Large intestine (tissue), 3 donors: ENCODE data around the gene PAK3. TPM values are rescaled to one million over a fixed set of nuclear protein-coding genes. Genes with fewer than 3 reads are reported as not detected.

Experiments
- DNase-seq, 2 donors: peaks; one replicate each; pipeline versions ENCODE4 v3.0.0 to v3.0.0-alpha.2; 2013
- H3K27ac ChIP-seq: one replicate; pipeline ENCODE4 v1.5.1; 2013; ENCODE audit warnings: low read length
- H3K27me3 ChIP-seq: 2 replicates; pipeline ENCODE4 v1.6.1; 2013; ENCODE audit warnings: low read length; ENCODE audit not compliant: control insufficient read depth, insufficient read depth
- H3K36me3 ChIP-seq: 2 replicates; pipeline ENCODE4 v1.6.1; 2013; ENCODE audit warnings: low read length; ENCODE audit not compliant: control insufficient read depth, insufficient read depth
- H3K4me1 ChIP-seq: one replicate; pipeline ENCODE4 v1.6.1; 2013; ENCODE audit warnings: low read length; ENCODE audit not compliant: control insufficient read depth, insufficient read depth
- H3K4me3 ChIP-seq: one replicate; pipeline ENCODE4 v1.5.1; 2013; ENCODE audit warnings: low read length
- H3K9me3 ChIP-seq: one replicate; pipeline ENCODE4 v1.6.1; 2013; ENCODE audit warnings: mild to moderate bottlenecking, low read depth, low read length, moderate library complexity; ENCODE audit not compliant: control insufficient read depth
- WGBS: methylation state at CpG from one replicate; pipeline ENCODE4 v1.1.5; 2013; ENCODE audit warnings: low lambda C conversion rate; ENCODE audit not compliant: insufficient coverage; 5-methylcytosine and 5-hydroxymethylcytosine counted together
- polyA plus RNA-seq: library from polyadenylated mRNA; unstranded; fragments of 120-200 nt; gene quantifications from one replicate; pipeline ENCODE4 v1.2.1, GENCODE V29; 2013

The PAK3 gene
- polyA plus RNA-seq, 1 donor: 2.2 TPM

DNA sequence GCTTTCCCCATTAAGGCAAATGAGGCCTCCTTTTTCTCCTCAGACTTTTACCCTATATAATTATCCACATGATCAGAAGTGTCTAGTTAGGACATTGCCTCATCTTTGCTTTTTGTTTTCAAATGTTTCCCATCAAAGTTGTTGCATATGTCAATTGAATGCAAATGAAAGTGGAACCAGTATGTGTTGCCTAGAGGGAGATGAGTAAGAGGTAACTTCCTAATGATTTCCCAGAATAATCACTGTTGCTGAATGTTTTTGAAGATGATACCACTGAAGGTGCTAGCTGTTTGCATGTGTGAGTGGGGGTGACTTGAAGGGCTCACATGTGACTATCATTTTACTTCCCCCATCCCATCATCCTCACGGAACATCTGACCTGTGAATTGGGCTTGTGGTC lies 33.9 kb downstream of the PAK3 start:
- WGBS: no CpG with 5 or more reads among the region's 1 CpG
- Histone ChIP-seq H3K9me3 (no peaks in the 10 kb centered on the region), H3K27ac (no peak overlapping the region), H3K4me1 (no peaks in the 10 kb centered on the region), H3K4me3 (no peak overlapping the region), H3K36me3 (no peaks in the 10 kb centered on the region), H3K27me3 (no peaks in the 10 kb centered on the region)
- no peak for DNase-seq

- Histone ChIP-seq H3K9me3 (no peaks in the 10 kb centered on the region), H3K36me3 (no peaks in the 10 kb centered on the region), H3K4me3 (no peak overlapping the region), H3K4me1 (no peaks in the 10 kb centered on the region), H3K27ac (no peak overlapping the region), H3K27me3 (no peaks in the 10 kb centered on the region)
- no peak for DNase-seq
These were observed 35.6 kb downstream of the PAK3 start for GRCh38 chrX:111131572-111131971.

- Histone ChIP-seq H3K27me3 (no peaks in the 10 kb centered on the region), H3K4me3 (no peak overlapping the region), H3K36me3 (no peaks in the 10 kb centered on the region), H3K27ac (no peak overlapping the region), H3K4me1 (no peaks in the 10 kb centered on the region), H3K9me3 (no peaks in the 10 kb centered on the region)
- DNase-seq: no peak
These were observed 37.4 kb downstream of the PAK3 start for GRCh38 chrX:111133389-111133788.

GRCh38 chrX:111145878-111146277 lies 49.9 kb downstream of the PAK3 start:
- H3K4me1 ChIP-seq: no peaks in the 10 kb centered on the region
- no peak for DNase-seq
- no peak overlapping the region for H3K4me3 ChIP-seq
- H3K36me3 ChIP-seq: no peaks in the 10 kb centered on the region
- no peaks in the 10 kb centered on the region for H3K27me3 ChIP-seq
- no peak overlapping the region for H3K27ac ChIP-seq
- H3K9me3 ChIP-seq: no peaks in the 10 kb centered on the region

GRCh38 chrX:111151764-111152163 lies 55.8 kb downstream of the PAK3 start:
- Histone ChIP-seq H3K4me3 (no peak overlapping the region), H3K36me3 (no peaks in the 10 kb centered on the region), H3K9me3 (no peaks in the 10 kb centered on the region), H3K4me1 (no peaks in the 10 kb centered on the region), H3K27me3 (no peaks in the 10 kb centered on the region), H3K27ac (no peak overlapping the region)
- no peak for DNase-seq
- WGBS: no CpG with 5 or more reads among the region's 3 CpGs

DNA sequence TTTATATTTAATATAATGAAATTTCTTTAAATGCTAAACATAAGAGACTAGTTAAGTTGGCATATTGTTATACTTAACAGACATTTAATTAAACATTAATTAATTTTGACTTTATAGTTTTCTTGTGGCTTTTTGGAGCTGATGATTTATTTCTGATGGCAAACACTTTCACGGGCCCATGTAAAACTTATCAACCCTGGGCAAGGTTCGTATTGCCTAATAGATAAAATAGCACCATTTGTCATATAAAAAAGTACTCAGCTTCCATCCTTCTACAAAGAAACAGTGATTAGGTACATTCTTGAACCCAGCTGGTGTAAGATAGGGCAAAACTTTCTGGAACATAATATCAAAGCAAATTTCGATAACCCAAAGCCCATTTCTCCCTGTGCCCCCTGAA lies 63.2 kb downstream of the PAK3 start:
- Histone ChIP-seq H3K4me1 (no peaks in the 10 kb centered on the region), H3K27me3 (no peaks in the 10 kb centered on the region), H3K27ac (no peak overlapping the region), H3K9me3 (no peaks in the 10 kb centered on the region), H3K4me3 (no peak overlapping the region), H3K36me3 (no peaks in the 10 kb centered on the region)
- WGBS: no CpG with 5 or more reads among the region's 3 CpGs
- DNase-seq: no peak

DNA sequence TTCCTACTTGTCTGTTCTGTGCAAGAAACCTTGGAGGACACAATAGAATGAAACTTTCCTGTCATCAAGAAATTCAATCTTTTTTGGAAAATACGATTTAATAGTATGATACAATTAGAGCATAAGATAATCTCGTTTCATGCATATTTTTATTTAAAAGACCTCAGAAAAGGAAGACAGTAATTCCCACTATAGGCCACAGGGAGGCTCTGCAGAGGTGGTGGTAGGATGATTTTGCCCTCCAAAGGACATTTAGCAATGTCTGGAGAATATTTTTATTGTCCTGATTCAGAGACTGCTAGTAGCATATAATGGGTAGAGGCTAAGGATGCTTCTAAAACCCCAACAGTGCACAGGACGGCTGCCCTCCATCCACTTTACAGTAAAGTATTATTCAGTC lies 68.7 kb downstream of the PAK3 start:
- WGBS: no CpG with 5 or more reads among the region's 3 CpGs
- Histone ChIP-seq H3K9me3 (no peaks in the 10 kb centered on the region), H3K4me1 (no peaks in the 10 kb centered on the region), H3K27me3 (no peaks in the 10 kb centered on the region), H3K36me3 (no peaks in the 10 kb centered on the region), H3K27ac (no peak overlapping the region), H3K4me3 (no peak overlapping the region)
- DNase-seq: no peak

GRCh38 chrX:111165902-111166301 lies 69.9 kb downstream of the PAK3 start:
- H3K4me1 ChIP-seq: no peaks in the 10 kb centered on the region
- no peaks in the 10 kb centered on the region for H3K9me3 ChIP-seq
- no peaks in the 10 kb centered on the region for H3K27me3 ChIP-seq
- DNase-seq: no peak
- WGBS: no CpG with 5 or more reads among the region's 1 CpG
- H3K36me3 ChIP-seq: no peaks in the 10 kb centered on the region
- H3K4me3 ChIP-seq: no peak overlapping the region
- H3K27ac ChIP-seq: no peak overlapping the region

DNA sequence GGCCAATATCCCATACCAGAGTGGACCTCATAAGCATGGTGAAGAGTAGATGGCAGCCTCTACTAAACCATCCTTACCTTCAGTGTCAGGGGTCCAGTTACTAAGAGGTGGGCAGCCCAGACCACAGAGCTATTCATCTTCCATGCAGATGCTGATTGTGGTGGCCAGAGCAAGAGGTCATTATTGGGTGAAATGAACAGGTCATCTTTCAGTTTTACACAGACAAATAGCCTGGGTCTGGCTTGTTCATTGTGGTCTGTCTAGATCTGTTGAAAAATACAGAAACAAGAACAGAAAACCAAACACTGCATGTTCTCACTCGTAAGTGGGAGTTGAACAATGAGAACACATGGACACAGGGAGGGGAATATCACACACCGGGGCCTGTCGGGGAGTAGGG lies 71.3 kb downstream of the PAK3 start:
- H3K4me3 ChIP-seq: no peak overlapping the region
- no peaks in the 10 kb centered on the region for H3K36me3 ChIP-seq
- no peaks in the 10 kb centered on the region for H3K27me3 ChIP-seq
- H3K4me1 ChIP-seq: no peaks in the 10 kb centered on the region
- WGBS: no CpG with 5 or more reads among the region's 3 CpGs
- H3K27ac ChIP-seq: no peak overlapping the region
- DNase-seq: no peak
- no peaks in the 10 kb centered on the region for H3K9me3 ChIP-seq

GRCh38 chrX:111168314-111168713 lies 72.3 kb downstream of the PAK3 start:
- no CpG with 5 or more reads among the region's 2 CpGs for WGBS

GRCh38 chrX:111169141-111169540 lies 73.2 kb downstream of the PAK3 start:
- no peak overlapping the region for H3K4me3 ChIP-seq
- no peak overlapping the region for H3K27ac ChIP-seq
- no peaks in the 10 kb centered on the region for H3K4me1 ChIP-seq
- no peaks in the 10 kb centered on the region for H3K36me3 ChIP-seq
- no CpG with 5 or more reads among the region's 2 CpGs for WGBS
- no peak for DNase-seq
- no peaks in the 10 kb centered on the region for H3K27me3 ChIP-seq
- H3K9me3 ChIP-seq: no peaks in the 10 kb centered on the region

More at GRCh38 chrX:111168314-111168713, 72.3 kb downstream of the PAK3 start:
- no peak for DNase-seq
- H3K27ac ChIP-seq: no peak overlapping the region
- H3K27me3 ChIP-seq: no peaks in the 10 kb centered on the region
- H3K36me3 ChIP-seq: no peaks in the 10 kb centered on the region
- H3K9me3 ChIP-seq: no peaks in the 10 kb centered on the region
- H3K4me1 ChIP-seq: no peaks in the 10 kb centered on the region
- no peak overlapping the region for H3K4me3 ChIP-seq
